ENCODE data around the gene SF3B3. TPM values are rescaled to one million over a fixed set of nuclear protein-coding genes. Genes with fewer than 3 reads are reported as not detected.
"Not testable (repeated sequence)": the region's sequence is repeated elsewhere in the genome, so short reads cannot be mapped to it uniquely, and the experiment has no call there.

Gene SF3B3
- total RNA-seq, 1 donor from 2014 or later = 176 TPM

- no peak for DNase-seq
- no peaks in the 10 kb centered on the region for H3K27me3 ChIP-seq (ENCODE audit: low read depth)
- no peaks in the 10 kb centered on the region for H3K9me3 ChIP-seq
- ATAC-seq = no peak
- intact Hi-C loops (cut with DNase I) = no loop called here
- TF ChIP-seq, protein P1, sequence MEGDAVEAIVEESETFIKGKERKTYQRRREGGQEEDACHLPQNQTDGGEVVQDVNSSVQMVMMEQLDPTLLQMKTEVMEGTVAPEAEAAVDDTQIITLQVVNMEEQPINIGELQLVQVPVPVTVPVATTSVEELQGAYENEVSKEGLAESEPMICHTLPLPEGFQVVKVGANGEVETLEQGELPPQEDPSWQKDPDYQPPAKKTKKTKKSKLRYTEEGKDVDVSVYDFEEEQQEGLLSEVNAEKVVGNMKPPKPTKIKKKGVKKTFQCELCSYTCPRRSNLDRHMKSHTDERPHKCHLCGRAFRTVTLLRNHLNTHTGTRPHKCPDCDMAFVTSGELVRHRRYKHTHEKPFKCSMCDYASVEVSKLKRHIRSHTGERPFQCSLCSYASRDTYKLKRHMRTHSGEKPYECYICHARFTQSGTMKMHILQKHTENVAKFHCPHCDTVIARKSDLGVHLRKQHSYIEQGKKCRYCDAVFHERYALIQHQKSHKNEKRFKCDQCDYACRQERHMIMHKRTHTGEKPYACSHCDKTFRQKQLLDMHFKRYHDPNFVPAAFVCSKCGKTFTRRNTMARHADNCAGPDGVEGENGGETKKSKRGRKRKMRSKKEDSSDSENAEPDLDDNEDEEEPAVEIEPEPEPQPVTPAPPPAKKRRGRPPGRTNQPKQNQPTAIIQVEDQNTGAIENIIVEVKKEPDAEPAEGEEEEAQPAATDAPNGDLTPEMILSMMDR (IDR thresholded peaks at IDR 0.05) = no peak
- no peaks in the 10 kb centered on the region for H3K36me3 ChIP-seq
- peaks cover 34% of the 10 kb centered on the region for H3K4me1 ChIP-seq
- H3K4me3 ChIP-seq = no peak overlapping the region
- no peak overlapping the region for H3K27ac ChIP-seq
These were observed 64.9 kb downstream of the SF3B3 start for GRCh38 chr16:70588565-70588964.

- H3K4me3 ChIP-seq; DNase-seq; H3K9me3 ChIP-seq; H3K36me3 ChIP-seq; H3K27me3 ChIP-seq (ENCODE audit: low read depth); ATAC-seq; intact Hi-C loops (cut with DNase I); H3K27ac ChIP-seq: not testable (repeated sequence)
- peaks cover 39% of the 10 kb centered on the region for H3K4me1 ChIP-seq
These were observed 65.8 kb downstream of the SF3B3 start for GRCh38 chr16:70589416-70589815.

- peaks cover 45% of the 10 kb centered on the region for H3K4me1 ChIP-seq
- intact Hi-C loops (cut with DNase I) = no loop called here
- no peak overlapping the region for H3K27ac ChIP-seq
- ATAC-seq (peak; percentile 33 to 57), DNase-seq (no peak)
- H3K9me3 ChIP-seq = no peaks in the 10 kb centered on the region
- no peak overlapping the region for H3K4me3 ChIP-seq
- no peaks in the 10 kb centered on the region for H3K27me3 ChIP-seq (ENCODE audit: low read depth)
- no peaks in the 10 kb centered on the region for H3K36me3 ChIP-seq
- TF ChIP-seq, protein P1 (IDR thresholded peaks at IDR 0.05) = no peak
These were observed 66.4 kb downstream of the SF3B3 start for GRCh38 chr16:70589998-70590471.

DNA sequence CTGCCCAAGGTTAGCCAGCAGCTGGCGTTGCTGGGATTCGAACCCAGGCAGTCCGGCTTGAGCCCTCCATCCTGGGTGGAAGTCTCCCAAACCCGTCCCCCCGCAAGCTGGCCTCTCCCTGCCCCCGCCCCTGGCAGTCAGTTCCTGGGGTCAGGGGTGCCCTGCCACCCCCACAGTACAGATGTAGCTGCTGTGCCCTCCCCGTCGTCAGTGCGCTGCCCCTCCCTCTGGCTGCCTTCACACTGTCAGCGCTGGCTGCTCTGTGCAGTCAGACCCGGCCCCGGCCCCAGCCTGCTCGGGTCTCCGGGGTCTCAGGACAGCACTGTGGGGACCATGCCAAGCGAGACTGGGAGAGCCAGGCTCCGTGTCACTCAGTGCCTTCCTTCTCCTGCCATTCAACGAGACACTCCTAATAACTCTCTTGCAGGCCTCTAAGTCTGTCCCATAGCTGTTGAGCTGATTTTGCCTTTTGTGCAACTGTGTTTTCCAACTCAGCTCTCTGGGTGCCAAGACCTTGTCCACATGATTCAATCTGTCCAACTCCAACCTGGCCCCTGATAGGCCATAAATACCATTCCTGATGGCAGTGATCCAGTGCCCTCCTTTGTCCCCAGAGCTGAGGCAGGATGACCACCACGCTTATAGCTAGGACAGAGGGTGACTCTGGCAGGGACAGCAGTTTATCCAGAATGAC lies 67.3 kb downstream of the SF3B3 start:
- Histone ChIP-seq H3K9me3 (no peaks in the 10 kb centered on the region), H3K27ac (no peak overlapping the region), H3K27me3 (ENCODE audit: low read depth) (no peaks in the 10 kb centered on the region), H3K36me3 (no peaks in the 10 kb centered on the region), H3K4me3 (no peak overlapping the region), H3K4me1 (peaks cover 48% of the 10 kb centered on the region)
- intact Hi-C loops (cut with DNase I) = no loop called here
- ATAC-seq (peak; percentile 8 to 22), DNase-seq (no peak)
- TF ChIP-seq, protein P1 (IDR thresholded peaks at IDR 0.05) = no peak

GRCh38 chr16:70591615-70592014 lies 68.0 kb downstream of the SF3B3 start:
- intact Hi-C loops (cut with DNase I) = no loop called here
- Histone ChIP-seq H3K9me3 (no peaks in the 10 kb centered on the region), H3K27me3 (ENCODE audit: low read depth) (no peaks in the 10 kb centered on the region), H3K4me1 (peaks cover 48% of the 10 kb centered on the region), H3K36me3 (no peaks in the 10 kb centered on the region), H3K27ac (no peak overlapping the region), H3K4me3 (no peak overlapping the region)
- TF ChIP-seq, protein P1 (IDR thresholded peaks at IDR 0.05) = no peak
- ATAC-seq (no peak), DNase-seq (no peak)

DNA sequence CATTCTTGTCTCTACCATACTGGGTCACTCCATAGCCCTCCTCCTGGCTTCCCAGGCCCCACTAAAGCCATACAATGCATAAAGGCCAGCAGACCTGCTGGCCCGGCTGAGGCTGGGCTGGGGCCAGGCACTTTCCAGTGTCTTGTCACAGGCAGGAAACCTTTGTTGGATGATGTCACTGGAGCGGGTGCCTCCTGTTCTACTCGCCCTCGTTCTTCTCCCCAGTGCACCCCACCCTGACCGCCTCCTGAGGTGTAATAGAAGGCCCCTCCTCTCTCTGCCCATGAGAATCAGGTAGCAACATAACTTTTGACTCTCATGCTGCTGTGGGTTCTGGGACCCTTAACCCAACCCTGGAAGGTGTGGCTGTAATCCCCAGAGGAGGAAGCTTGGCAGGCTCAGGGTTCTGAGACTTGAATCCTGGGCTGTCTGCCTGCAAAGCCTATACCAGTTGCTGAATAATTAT lies 68.5 kb downstream of the SF3B3 start:
- DNase-seq = no peak
- no peaks in the 10 kb centered on the region for H3K9me3 ChIP-seq
- H3K27ac ChIP-seq = peak overlapping the region; percentile 31
- no peak overlapping the region for H3K4me3 ChIP-seq
- intact Hi-C loops (cut with DNase I) = no loop called here
- H3K27me3 ChIP-seq (ENCODE audit: low read depth) = no peaks in the 10 kb centered on the region
- no peak for ATAC-seq
- TF ChIP-seq, protein P1 (IDR thresholded peaks at IDR 0.05) = no peak
- no peaks in the 10 kb centered on the region for H3K36me3 ChIP-seq
- H3K4me1 ChIP-seq = peaks cover 48% of the 10 kb centered on the region

All from lower lobe of right lung (tissue), 2 donors.